Activated CD8-positive, alpha-beta T cell treated with anti-CD3 and anti-CD28 coated beads for 36 hours (primary cell): ENCODE measurements around the gene SMIM7. TPM values are rescaled to one million over a fixed set of nuclear protein-coding genes. Genes with fewer than 3 reads are reported as not detected.

ENCODE experiments used
- ATAC-seq: fragments of 200-7000 bp; cut with Tn5 transposase; one replicate; pipeline ENCODE4 v1.10.0; 2021; ENCODE audit warnings: mild to moderate bottlenecking, moderate library complexity
- CTCF ChIA-PET: fragments of 350-600 bp; sonication (Branson Sonifier 250); formaldehyde crosslinking; loops from one replicate; lab custom pipeline; 2021; ENCODE audit warnings: antibody characterized with exemption; lab: Charles Lee
- POLR2A ChIA-PET: fragments of 350-600 bp; sonication (Branson Sonifier 250); formaldehyde crosslinking; loops from one replicate; lab custom pipeline; 2021; ENCODE audit warnings: antibody characterized with exemption; lab: Charles Lee
- DNase-seq: peaks from one replicate; pipeline ENCODE4 v3.0.0-alpha.2; 2020
- H3K27ac Mint-ChIP-seq: one replicate; pipeline ENCODE4 v1.8.0; 2021; ENCODE audit warnings: mild to moderate bottlenecking, mixed read lengths
- H3K27me3 Mint-ChIP-seq: one replicate; pipeline ENCODE4 v1.8.0; 2021; ENCODE audit warnings: mixed read lengths
- H3K36me3 Mint-ChIP-seq: one replicate; pipeline ENCODE4 v1.8.0; 2021; ENCODE audit warnings: low read depth, mixed read lengths
- H3K4me1 Mint-ChIP-seq: one replicate; pipeline ENCODE4 v1.8.0; 2021; ENCODE audit warnings: low read depth, mixed read lengths
- H3K4me3 Mint-ChIP-seq: one replicate; pipeline ENCODE4 v1.8.0; 2021; ENCODE audit warnings: mild to moderate bottlenecking, moderate library complexity, mixed read lengths
- H3K9me3 Mint-ChIP-seq: one replicate; pipeline ENCODE4 v1.8.0; 2021; ENCODE audit warnings: mixed read lengths
- CTCF ChIP-seq: fragments of 200-600 bp; IDR thresholded peaks from one replicate; pipeline ENCODE4 v1.8.0; 2022; ENCODE audit warnings: antibody characterized with exemption, mild to moderate bottlenecking
- intact Hi-C: fragments of 100-400 bp; cut with micrococcal nuclease; formaldehyde crosslinking; loops from one replicate; pipeline ENCODE4 v1.10.0; 2022
- total RNA-seq, 2 experiments: library from RNA; stranded (reverse); gene quantifications; one replicate each; pipeline ENCODE4 v1.2.3, GENCODE V29; 2021

Gene SMIM7
- total RNA-seq, 2 experiments from 2014 or later = 48.0 to 55.0 TPM

GRCh38 chr19:16609511-16610200 is 50.3 kb downstream of the SMIM7 start:
- intact Hi-C loops = no loop called here
- no peak for ATAC-seq
- ChIA-PET POLR2A (interaction anchor here (0.6 to 1.6 kb wide), 4 partner anchors 11 to 277 kb away, joined by 3 to 5 read pairs (median 3); no protein-coding TSS in a partner anchor), CTCF (interaction anchor here (1.2 to 1.6 kb wide), 2 partner anchors 8 to 105 kb away, joined by 3 read pairs; no protein-coding TSS in a partner anchor)
- Mint-ChIP-seq H3K27me3 (no peaks in the 10 kb centered on the region), H3K36me3 (peaks cover 4% of the 10 kb centered on the region), H3K27ac (no peak overlapping the region), H3K4me1 (peaks cover 44% of the 10 kb centered on the region), H3K4me3 (no peak overlapping the region), H3K9me3 (no peaks in the 10 kb centered on the region)
- DNase-seq = no peak
- TF ChIP-seq CTCF = no peak

GRCh38 chr19:16608290-16608739 is 51.6 kb downstream of the SMIM7 start:
- ChIA-PET CTCF (interaction anchor here (1.2 kb wide), 1 partner anchor 9 kb away, joined by 3 read pairs; no protein-coding TSS in a partner anchor), POLR2A (interaction anchor here (1.6 kb wide), 1 partner anchor 21 kb away, joined by 5 read pairs; no protein-coding TSS in a partner anchor)
- no peaks in the 10 kb centered on the region for H3K9me3 Mint-ChIP-seq
- TF ChIP-seq CTCF = no peak
- peak; percentile 56 for ATAC-seq
- no peak overlapping the region for H3K4me3 Mint-ChIP-seq
- intact Hi-C loops = no loop called here
- no peaks in the 10 kb centered on the region for H3K27me3 Mint-ChIP-seq
- H3K36me3 Mint-ChIP-seq = peaks cover 4% of the 10 kb centered on the region
- no peak for DNase-seq
- no peak overlapping the region for H3K27ac Mint-ChIP-seq
- peaks cover 46% of the 10 kb centered on the region for H3K4me1 Mint-ChIP-seq

GRCh38 chr19:16607819-16608218 is 52.1 kb downstream of the SMIM7 start:
- peaks cover 4% of the 10 kb centered on the region for H3K36me3 Mint-ChIP-seq
- ATAC-seq = no peak
- no peak for DNase-seq
- peaks cover 46% of the 10 kb centered on the region for H3K4me1 Mint-ChIP-seq
- H3K9me3 Mint-ChIP-seq = no peaks in the 10 kb centered on the region
- ChIA-PET CTCF (no interaction called here), POLR2A (no interaction called here)
- no peaks in the 10 kb centered on the region for H3K27me3 Mint-ChIP-seq
- H3K4me3 Mint-ChIP-seq = no peak overlapping the region
- intact Hi-C loops = no loop called here
- H3K27ac Mint-ChIP-seq = no peak overlapping the region
- no peak for TF ChIP-seq CTCF

- TF ChIP-seq CTCF = no peak
- ChIA-PET POLR2A (no interaction called here), CTCF (no interaction called here)
- DNase-seq (no peak), ATAC-seq (no peak)
- Mint-ChIP-seq H3K4me1 (peaks cover 38% of the 10 kb centered on the region), H3K27me3 (no peaks in the 10 kb centered on the region), H3K36me3 (peaks cover 4% of the 10 kb centered on the region), H3K9me3 (no peaks in the 10 kb centered on the region), H3K27ac (no peak overlapping the region), H3K4me3 (no peak overlapping the region)
- intact Hi-C loops = no loop called here
Measured at GRCh38 chr19:16605553-16605994, 54.4 kb downstream of the SMIM7 start.

- intact Hi-C loops = no loop called here
- Mint-ChIP-seq H3K27ac (no peak overlapping the region), H3K36me3 (peaks cover 4% of the 10 kb centered on the region), H3K4me3 (no peak overlapping the region), H3K27me3 (no peaks in the 10 kb centered on the region), H3K9me3 (no peaks in the 10 kb centered on the region), H3K4me1 (peaks cover 37% of the 10 kb centered on the region)
- no peak for DNase-seq
- no peak for ATAC-seq
- ChIA-PET POLR2A (no interaction called here), CTCF (no interaction called here)
- no peak for TF ChIP-seq CTCF
Measured at GRCh38 chr19:16605115-16605514, 54.8 kb downstream of the SMIM7 start.
